SK-N-SH treated with all-trans-retinoic acid at 6 μM for 48 hours (cell line): ENCODE data around the gene SLC35F3.

Source experiments
- ARNTL ChIP-seq: fragments of 450-650 bp; formaldehyde crosslinking; IDR thresholded peaks from 2 replicates; pipeline ENCODE4 v1.5.0; 2020; ENCODE audit warnings: low read depth, mild to moderate bottlenecking, moderate library complexity, borderline replicate concordance
- BACH2 ChIP-seq: fragments of 250-450 bp; sonication (Bioruptor Pico); IDR thresholded peaks from 2 replicates; pipeline ENCODE4 v1.9.0; 2021; ENCODE audit warnings: mild to moderate bottlenecking, borderline replicate concordance
- CREB5 ChIP-seq: fragments of 250-450 bp; sonication (Bioruptor Pico); IDR thresholded peaks from 2 replicates; pipeline ENCODE4 v1.5.1; 2020; ENCODE audit warnings: low read depth, mild to moderate bottlenecking, moderate library complexity
- CSRNP3 ChIP-seq: fragments of 250-450 bp; sonication (Bioruptor Pico); IDR thresholded peaks from 2 replicates; pipeline ENCODE4 v1.5.1; 2021; ENCODE audit warnings: mild to moderate bottlenecking, moderate library complexity
- GLIS3 ChIP-seq: fragments of 250-450 bp; sonication (Bioruptor Pico); IDR thresholded peaks from 2 replicates; pipeline ENCODE4 v1.5.0; 2020; ENCODE audit warnings: mild to moderate bottlenecking, moderate library complexity
- ISL1 ChIP-seq: fragments of 250-450 bp; sonication (Bioruptor Pico); IDR thresholded peaks from 2 replicates; pipeline ENCODE4 v2.1.2; 2022; ENCODE audit warnings: mild to moderate bottlenecking, moderate library complexity
- PATZ1 ChIP-seq: fragments of 250-450 bp; sonication (Bioruptor Pico); IDR thresholded peaks from 2 replicates; pipeline ENCODE4 v1.8.0; 2020; ENCODE audit warnings: mild to moderate bottlenecking, moderate library complexity, borderline replicate concordance
- RARB ChIP-seq: fragments of 250-450 bp; sonication (Bioruptor Pico); IDR thresholded peaks from 2 replicates; pipeline ENCODE4 v1.8.0; 2021; ENCODE audit warnings: mild to moderate bottlenecking, moderate library complexity
- ZFP3 ChIP-seq: fragments of 250-450 bp; sonication (Bioruptor Pico); IDR thresholded peaks from 2 replicates; pipeline ENCODE4 v1.5.0; 2020; ENCODE audit warnings: mild to moderate bottlenecking, moderate library complexity
- ZFP30 ChIP-seq: fragments of 450-650 bp; formaldehyde crosslinking; IDR thresholded peaks from 2 replicates; pipeline ENCODE4 v1.5.0; 2022; ENCODE audit warnings: mild to moderate bottlenecking, moderate library complexity

GRCh38 chr1:234325878-234326496 lies 421.5 kb downstream of the SLC35F3 start:
- TF ChIP-seq CSRNP3 (CRISPR knock-in tag) (no peak), ZFP3 (CRISPR knock-in tag) (no peak), PATZ1 (CRISPR knock-in tag) (no peak), RARB (CRISPR knock-in tag) (no peak), BACH2 (CRISPR knock-in tag) (no peak), ISL1 (no peak), GLIS3 (CRISPR knock-in tag) (no peak), ARNTL (CRISPR knock-in tag) (no peak), ZFP30 (no peak), CREB5 (CRISPR knock-in tag) (no peak)
